GM15510 (cell line): ENCODE measurements around the gene UBA1.

Experiments
- POLR2A ChIP-seq: IDR thresholded peaks from 3 replicates; pipeline ENCODE4 v1.6.1; 2011; ENCODE audit warnings: borderline replicate concordance; ENCODE audit not compliant: insufficient read length; ENCODE audit errors: extremely low read depth

The UBA1 gene

GRCh38 chrX:47210661-47211425 is 17.2 kb downstream of the UBA1 start:
- TF ChIP-seq POLR2A = no peak

GRCh38 chrX:47212381-47213293 is 19.0 kb downstream of the UBA1 start:
- TF ChIP-seq POLR2A = no peak

GRCh38 chrX:47214435-47215077 is 20.9 kb downstream of the UBA1 start:
- no peak for TF ChIP-seq POLR2A

GRCh38 chrX:47215291-47215900 is 21.8 kb downstream of the UBA1 start:
- no peak for TF ChIP-seq POLR2A

DNA sequence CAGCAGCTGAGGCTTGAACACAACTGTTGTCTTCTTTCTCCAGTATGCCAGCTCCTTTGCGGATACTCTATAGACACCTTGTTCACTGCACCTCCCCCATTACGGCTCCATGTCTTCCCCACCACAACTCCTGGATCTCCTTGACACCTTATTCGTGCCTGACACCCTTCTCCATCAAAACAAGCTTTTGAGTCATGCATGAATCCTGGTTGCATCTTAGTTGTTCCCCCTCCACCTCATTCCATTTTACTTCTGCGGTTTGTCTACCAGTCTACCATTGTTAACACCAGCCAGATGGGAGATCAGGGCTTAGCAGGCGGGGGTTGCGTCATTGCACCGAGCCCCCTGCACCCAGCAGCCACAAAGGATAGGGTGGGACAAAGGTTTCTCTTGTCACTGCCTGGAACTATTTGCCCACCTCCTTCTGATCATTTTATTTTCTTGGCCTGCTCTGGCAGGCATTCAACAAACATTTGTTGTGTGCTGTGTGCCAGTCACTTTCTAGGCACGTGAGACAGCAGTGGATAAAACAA is 22.8 kb downstream of the UBA1 start:
- no peak for TF ChIP-seq POLR2A

DNA sequence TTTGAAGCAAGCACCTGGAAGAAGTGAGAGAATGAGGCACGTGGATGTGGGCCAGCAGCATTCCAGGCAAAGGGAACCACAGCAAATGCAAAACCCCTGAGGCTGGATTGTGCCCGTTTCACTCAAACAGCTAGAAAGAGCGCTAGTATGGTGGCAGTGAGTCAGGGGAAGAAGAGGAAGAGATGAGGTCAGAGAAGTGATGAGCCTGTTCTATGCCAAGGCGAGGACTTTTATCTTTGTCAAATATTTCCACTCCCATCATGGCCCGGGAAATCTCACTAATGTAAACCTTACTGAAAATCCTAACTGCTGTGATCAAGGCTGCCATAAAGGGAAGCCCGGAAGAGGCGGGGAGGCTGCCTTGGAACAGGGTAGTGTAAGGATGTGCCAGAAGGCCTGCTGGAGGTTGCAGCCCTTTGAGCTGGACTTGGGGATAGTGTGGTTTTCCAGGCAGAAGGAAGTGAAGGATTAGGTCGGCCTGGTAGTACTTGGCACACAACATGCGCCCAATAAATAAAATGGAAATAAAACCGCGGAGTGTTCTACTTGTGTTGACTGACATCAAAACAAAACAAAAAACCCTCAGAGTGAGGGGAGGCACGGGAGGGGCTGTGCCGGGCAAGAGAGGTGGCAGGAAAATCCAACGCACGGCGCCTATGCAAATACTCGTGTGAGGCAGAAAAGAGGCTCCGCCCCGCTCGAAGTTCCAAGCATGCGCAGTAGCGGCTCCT is 23.7 kb downstream of the UBA1 start:
- no peak for TF ChIP-seq POLR2A

- TF ChIP-seq POLR2A = peak; percentile 43
Observed at GRCh38 chrX:47217852-47218279, 24.2 kb downstream of the UBA1 start.

DNA sequence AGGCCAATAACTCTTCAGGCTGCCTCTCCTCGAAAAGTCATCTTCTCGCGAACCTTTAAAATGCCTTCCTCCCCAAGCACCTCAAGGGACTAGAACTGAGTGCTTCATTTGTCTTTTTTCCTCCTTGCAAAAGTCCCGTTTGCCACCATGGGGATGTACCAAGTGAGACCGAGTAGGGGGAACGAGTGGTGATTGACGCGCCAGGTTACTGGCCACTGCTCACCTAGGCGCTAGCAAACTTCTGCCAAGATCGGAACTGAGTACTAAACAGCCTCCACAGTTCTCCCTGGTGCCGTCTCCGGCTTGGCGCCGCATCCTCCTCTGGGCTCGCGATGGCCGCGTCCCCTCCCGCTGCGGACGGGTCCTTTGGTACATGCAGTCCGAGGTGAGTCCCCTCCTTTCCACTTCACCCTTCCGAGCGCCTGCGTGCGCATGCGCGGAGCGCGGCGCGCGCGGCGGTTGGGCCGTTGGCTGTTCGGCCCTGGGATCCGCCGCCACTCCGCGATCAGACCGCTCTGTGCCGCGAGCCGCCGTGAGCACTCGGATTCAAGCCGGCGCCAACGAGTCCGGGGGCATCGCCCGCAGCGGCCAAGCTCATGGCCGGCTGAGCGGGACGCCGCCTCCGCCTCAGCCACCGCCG is 24.8 kb downstream of the UBA1 start, which contains the start of gene CDK16:
Gene CDK16, plus strand, starts transcription at position 402 of the 640 bp plus-strand sequence. CDS start 4,877 bp downstream, outside the sequence.
- TF ChIP-seq POLR2A = peak; percentile 84

GRCh38 chrX:47218920-47219815 is 25.5 kb downstream of the UBA1 start:
- TF ChIP-seq POLR2A = no peak

DNA sequence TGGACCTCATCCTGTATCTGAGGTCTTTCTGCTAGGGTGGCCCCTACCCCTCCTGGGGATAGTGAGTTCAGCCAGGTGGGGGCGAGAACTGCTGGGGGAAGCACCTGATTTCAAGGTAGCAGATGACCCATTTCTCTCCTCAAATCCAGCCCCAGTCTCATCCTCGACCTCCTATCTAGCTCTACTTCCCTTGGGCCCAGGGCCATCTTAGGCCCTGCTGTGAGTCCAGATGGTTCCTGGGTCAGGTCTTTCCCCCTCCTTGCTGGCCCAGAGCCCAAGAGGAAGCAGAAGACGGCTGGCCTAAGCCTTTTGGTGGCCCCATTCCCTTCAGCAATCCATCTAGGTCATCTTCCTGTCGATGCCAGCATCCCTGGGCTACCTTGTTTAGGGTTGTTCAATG is 28.1 kb downstream of the UBA1 start:
- TF ChIP-seq POLR2A = no peak

GRCh38 chrX:47222751-47223350 is 29.2 kb downstream of the UBA1 start:
- no peak for TF ChIP-seq POLR2A

DNA sequence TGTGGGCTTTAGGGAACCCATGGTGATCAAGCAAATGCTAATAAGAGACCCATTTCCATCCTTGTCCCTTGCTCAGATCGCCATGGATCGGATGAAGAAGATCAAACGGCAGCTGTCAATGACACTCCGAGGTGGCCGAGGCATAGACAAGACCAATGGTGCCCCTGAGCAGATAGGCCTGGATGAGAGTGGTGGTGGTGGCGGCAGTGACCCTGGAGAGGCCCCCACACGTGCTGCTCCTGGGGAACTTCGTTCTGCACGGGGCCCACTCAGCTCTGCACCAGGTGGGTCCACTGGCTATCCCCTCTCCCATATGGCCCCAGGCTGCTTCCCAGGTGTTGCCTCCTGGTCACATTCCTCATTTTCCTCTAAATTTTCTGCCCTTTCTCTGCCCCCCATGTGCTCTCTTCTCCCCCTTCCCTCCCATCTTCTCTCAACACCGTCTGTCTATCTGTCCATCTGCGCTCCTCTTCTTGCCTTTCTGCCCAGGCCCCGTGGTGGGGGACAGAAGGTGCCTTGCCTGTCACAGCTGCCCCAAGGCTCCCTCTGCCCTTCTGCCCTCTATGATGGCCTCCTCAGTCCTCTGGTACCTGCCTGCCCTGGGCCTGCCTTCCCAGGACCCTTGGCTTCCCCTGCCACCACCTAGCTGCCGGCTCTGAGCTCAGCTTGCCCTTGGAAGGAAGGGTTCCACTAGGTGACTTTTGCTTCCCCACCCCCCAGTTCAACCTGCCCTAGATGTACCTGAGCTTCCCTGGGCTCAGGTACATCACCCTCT is 30.0 kb downstream of the UBA1 start:
- TF ChIP-seq POLR2A = no peak
